ENCODE data around the gene COL6A3. TPM values are rescaled to one million over a fixed set of nuclear protein-coding genes. Genes with fewer than 3 reads are reported as not detected.

Gene COL6A3
- polyA plus RNA-seq, 2 of the 4 experiments (the other 2 are of a cell fraction), result 0.10 to 0.28 TPM

DNA sequence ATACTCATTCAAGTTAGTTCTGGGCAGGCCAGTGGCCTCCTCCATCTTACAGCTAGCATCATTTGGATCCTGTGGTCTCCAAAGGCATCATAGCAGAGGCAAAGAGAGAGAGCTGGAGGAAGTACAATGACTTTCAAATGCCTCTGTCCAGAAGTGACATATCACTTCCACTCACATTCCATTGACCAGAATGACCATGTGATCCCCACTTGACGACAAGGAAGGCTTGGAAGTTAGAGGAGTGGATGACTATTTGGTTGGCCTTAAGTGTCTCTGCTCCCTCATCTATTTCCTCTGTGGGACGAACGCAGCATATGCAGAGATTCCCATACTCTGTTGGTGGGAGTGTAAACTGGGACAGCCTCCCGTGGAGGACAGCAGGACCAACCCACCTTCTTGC, 45.3 kb upstream of the COL6A3 start:
- Histone ChIP-seq H3K27ac (peak overlapping the region in 1 of 2 experiments; percentile 57; a peak in 5 of 6 replicates), H3K4me1 (peaks cover 10% of the 10 kb centered on the region; the same call in 2 of the 3 replicates), H3K4me3 (no peak overlapping the region), H3K9me3 (peaks cover 26% of the 10 kb centered on the region; the same call in 1 of the 3 replicates), H3K4me2 (no peak overlapping the region)
- CTCF ChIA-PET, result interaction anchor here (0.9 to 2.4 kb wide), 4 partner anchors 12 to 112 kb away, joined by 3 to 13 read pairs (median 4); no protein-coding TSS in a partner anchor
- POLR2A ChIA-PET, result no interaction called here
- TF ChIP-seq POLR2AphosphoS2 (conservative IDR thresholded peaks at IDR 0.05; ENCODE audit: low read length), result no peak
- TF ChIP-seq, protein P1, sequence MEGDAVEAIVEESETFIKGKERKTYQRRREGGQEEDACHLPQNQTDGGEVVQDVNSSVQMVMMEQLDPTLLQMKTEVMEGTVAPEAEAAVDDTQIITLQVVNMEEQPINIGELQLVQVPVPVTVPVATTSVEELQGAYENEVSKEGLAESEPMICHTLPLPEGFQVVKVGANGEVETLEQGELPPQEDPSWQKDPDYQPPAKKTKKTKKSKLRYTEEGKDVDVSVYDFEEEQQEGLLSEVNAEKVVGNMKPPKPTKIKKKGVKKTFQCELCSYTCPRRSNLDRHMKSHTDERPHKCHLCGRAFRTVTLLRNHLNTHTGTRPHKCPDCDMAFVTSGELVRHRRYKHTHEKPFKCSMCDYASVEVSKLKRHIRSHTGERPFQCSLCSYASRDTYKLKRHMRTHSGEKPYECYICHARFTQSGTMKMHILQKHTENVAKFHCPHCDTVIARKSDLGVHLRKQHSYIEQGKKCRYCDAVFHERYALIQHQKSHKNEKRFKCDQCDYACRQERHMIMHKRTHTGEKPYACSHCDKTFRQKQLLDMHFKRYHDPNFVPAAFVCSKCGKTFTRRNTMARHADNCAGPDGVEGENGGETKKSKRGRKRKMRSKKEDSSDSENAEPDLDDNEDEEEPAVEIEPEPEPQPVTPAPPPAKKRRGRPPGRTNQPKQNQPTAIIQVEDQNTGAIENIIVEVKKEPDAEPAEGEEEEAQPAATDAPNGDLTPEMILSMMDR (IDR thresholded peaks at IDR 0.05), result no peak
- no peak for TF ChIP-seq SREBF2 (IDR thresholded peaks at IDR 0.05)
- no peak for TF ChIP-seq TFCP2L1 (CRISPR knock-in tag; IDR thresholded peaks at IDR 0.05)
- no peak for TF ChIP-seq CBX8 (IDR thresholded peaks at IDR 0.05)
- no peak for TF ChIP-seq NR3C1 (IDR thresholded peaks at IDR 0.05)
- TF ChIP-seq EHMT2 (IDR thresholded peaks at IDR 0.05; ENCODE audit: low read depth), result no peak
- TF ChIP-seq GATA3 (IDR thresholded peaks at IDR 0.05; ENCODE audit: borderline replicate concordance), result no peak
- TF ChIP-seq RAD21 (conservative IDR thresholded peaks at IDR 0.05 in 1 of 2, IDR thresholded peaks at IDR 0.05 in 1 of 2), result no peak
- TF ChIP-seq MAFK (IDR thresholded peaks at IDR 0.05; ENCODE audit: partially characterized antibody), result no peak
- no peak for TF ChIP-seq JUN (IDR thresholded peaks at IDR 0.05)
- no peak for TF ChIP-seq KDM5A (IDR thresholded peaks at IDR 0.05)
- TF ChIP-seq EP300 (IDR thresholded peaks at IDR 0.05), result no peak
- TF ChIP-seq, protein P2, sequence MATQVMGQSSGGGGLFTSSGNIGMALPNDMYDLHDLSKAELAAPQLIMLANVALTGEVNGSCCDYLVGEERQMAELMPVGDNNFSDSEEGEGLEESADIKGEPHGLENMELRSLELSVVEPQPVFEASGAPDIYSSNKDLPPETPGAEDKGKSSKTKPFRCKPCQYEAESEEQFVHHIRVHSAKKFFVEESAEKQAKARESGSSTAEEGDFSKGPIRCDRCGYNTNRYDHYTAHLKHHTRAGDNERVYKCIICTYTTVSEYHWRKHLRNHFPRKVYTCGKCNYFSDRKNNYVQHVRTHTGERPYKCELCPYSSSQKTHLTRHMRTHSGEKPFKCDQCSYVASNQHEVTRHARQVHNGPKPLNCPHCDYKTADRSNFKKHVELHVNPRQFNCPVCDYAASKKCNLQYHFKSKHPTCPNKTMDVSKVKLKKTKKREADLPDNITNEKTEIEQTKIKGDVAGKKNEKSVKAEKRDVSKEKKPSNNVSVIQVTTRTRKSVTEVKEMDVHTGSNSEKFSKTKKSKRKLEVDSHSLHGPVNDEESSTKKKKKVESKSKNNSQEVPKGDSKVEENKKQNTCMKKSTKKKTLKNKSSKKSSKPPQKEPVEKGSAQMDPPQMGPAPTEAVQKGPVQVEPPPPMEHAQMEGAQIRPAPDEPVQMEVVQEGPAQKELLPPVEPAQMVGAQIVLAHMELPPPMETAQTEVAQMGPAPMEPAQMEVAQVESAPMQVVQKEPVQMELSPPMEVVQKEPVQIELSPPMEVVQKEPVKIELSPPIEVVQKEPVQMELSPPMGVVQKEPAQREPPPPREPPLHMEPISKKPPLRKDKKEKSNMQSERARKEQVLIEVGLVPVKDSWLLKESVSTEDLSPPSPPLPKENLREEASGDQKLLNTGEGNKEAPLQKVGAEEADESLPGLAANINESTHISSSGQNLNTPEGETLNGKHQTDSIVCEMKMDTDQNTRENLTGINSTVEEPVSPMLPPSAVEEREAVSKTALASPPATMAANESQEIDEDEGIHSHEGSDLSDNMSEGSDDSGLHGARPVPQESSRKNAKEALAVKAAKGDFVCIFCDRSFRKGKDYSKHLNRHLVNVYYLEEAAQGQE (IDR thresholded peaks at IDR 0.05), result no peak
- TF ChIP-seq CBX2 (IDR thresholded peaks at IDR 0.05; ENCODE audit: borderline replicate concordance, low read depth), result no peak
- DNase-seq (ENCODE audit: low read depth in 1 of 2, low spot score in 1 of 2) (no peak), ATAC-seq (no peak), FAIRE-seq (no peak)
- WGBS (ENCODE audit: missing lambda C conversion rate), result 88% methylated on average over 4 of the region's 4 CpGs

DNA sequence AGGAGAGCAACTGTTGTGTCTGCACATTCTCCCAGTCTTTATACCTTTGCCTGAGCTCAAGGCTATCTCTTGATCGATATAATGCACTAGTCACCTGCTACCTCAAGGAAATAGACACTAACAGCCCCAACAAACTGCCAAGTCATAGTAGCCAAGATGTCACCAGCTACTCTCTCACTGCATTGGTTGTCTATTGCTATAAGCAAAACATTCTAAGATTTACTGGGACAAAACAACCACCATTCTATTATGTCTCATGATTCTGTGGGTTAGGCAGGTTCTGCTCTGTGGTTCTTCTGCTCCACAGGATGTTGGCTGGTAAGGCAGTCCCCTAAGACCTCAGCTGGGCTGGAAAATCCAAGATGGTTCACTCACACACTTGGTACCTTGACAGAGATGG, 44.6 kb upstream of the COL6A3 start:
- no peak overlapping the region for H3K4me3 ChIP-seq
- H3K4me1 ChIP-seq, result peaks cover 10% of the 10 kb centered on the region; the same call in 2 of the 3 replicates
- peaks cover 26% of the 10 kb centered on the region; the same call in 1 of the 3 replicates for H3K9me3 ChIP-seq
- no peak for FAIRE-seq
- WGBS (ENCODE audit: missing lambda C conversion rate), result 0% methylated on average over 1 of the region's 1 CpG
- no peak for ATAC-seq
- CTCF ChIA-PET, result interaction anchor here (0.9 to 2.2 kb wide), 2 partner anchors 13 to 17 kb away, joined by 3 to 13 read pairs; no protein-coding TSS in a partner anchor
- POLR2A ChIA-PET, result no interaction called here
- TF ChIP-seq NFE2L2 (conservative IDR thresholded peaks at IDR 0.05; ENCODE audit: low read length) (0 out of 2 replicates have a peak, but pooled peaks have one; percentile 16), EHF (CRISPR knock-in tag; IDR thresholded peaks at IDR 0.05) (no peak), EHMT2 (IDR thresholded peaks at IDR 0.05; ENCODE audit: low read depth) (no peak), MAFK (IDR thresholded peaks at IDR 0.05; ENCODE audit: partially characterized antibody) (peak; percentile 21), ZSCAN20 (CRISPR knock-in tag; IDR thresholded peaks at IDR 0.05) (no peak), CHD2 (IDR thresholded peaks at IDR 0.05; ENCODE audit: low read length, partially characterized antibody) (no peak), CBX8 (IDR thresholded peaks at IDR 0.05) (no peak), ZFP36 (IDR thresholded peaks at IDR 0.05; ENCODE audit: borderline replicate concordance, partially characterized antibody) (no peak)
- TF ChIP-seq, protein P3, sequence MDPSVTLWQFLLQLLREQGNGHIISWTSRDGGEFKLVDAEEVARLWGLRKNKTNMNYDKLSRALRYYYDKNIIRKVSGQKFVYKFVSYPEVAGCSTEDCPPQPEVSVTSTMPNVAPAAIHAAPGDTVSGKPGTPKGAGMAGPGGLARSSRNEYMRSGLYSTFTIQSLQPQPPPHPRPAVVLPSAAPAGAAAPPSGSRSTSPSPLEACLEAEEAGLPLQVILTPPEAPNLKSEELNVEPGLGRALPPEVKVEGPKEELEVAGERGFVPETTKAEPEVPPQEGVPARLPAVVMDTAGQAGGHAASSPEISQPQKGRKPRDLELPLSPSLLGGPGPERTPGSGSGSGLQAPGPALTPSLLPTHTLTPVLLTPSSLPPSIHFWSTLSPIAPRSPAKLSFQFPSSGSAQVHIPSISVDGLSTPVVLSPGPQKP (IDR thresholded peaks at IDR 0.05; ENCODE audit: low read depth, low read length), result no peak
- TF ChIP-seq, protein P4, sequence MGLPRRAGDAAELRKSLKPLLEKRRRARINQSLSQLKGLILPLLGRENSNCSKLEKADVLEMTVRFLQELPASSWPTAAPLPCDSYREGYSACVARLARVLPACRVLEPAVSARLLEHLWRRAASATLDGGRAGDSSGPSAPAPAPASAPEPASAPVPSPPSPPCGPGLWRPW (IDR thresholded peaks at IDR 0.05), result no peak
- no peak overlapping the region for H3K4me2 ChIP-seq
- no peak for DNase-seq (ENCODE audit: low read depth in 1 of 2, low spot score in 1 of 2)
- peak overlapping the region in 1 of 2 experiments; percentile 34; a peak in 1 of 6 replicates for H3K27ac ChIP-seq
